ENCODE results near the gene CD44.

The CD44 gene

DNA sequence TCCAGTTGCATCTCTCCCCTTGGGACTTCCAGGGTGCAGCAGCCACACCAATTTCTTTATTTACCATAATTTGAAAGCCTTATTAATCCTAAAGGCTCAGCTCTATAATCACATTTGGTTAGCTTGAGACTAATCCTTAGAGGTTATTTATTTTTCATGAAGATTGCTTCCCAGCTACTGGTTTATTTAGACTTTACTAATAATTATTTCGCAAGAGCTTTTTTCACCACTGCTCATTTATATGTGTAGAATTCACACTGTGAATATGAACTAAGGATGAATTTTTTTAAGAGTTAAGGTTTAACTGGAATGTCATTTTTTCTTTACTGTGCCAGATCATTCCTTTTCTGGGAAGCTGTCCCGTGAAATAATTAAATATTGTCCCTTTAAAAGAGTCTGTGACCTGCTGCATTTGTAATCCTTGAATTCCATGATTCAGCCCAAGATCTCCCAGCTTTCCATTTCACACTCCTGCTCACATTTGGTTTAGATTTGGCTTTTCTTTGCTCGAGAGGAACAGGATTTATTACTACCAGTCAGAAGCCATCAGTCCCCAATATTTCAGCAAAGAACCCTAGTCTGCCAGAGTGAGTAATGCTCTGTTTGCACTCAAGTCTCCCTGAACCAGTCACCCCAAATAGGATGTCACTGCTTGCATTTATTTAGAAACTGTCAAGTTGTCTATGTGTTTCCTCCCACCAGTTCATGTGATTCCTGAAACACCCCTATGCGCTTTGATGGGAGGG, 4.4 kb upstream of the CD44 start:
- Histone ChIP-seq H3K79me2 (ENCODE audit: insufficient read depth, low read length) (peaks cover 11% of the 10 kb centered on the region), H2AFZ (ENCODE audit: low read depth, low read length) (no peak overlapping the region), H4K20me1 (ENCODE audit: insufficient read depth, low read length) (no peaks in the 10 kb centered on the region), H3K9me3 (ENCODE audit: insufficient read depth, low read length, severe bottlenecking) (no peaks in the 10 kb centered on the region), H3K36me3 (ENCODE audit: insufficient read depth, low read length) (no peaks in the 10 kb centered on the region; the same call in 1 of the 2 replicates), H3K4me1 (ENCODE audit: insufficient read depth, low read length) (peaks cover 29% of the 10 kb centered on the region), H3K27ac (ENCODE audit: low read length) (no peak overlapping the region), H3K4me2 (ENCODE audit: insufficient read depth, low read length) (no peak overlapping the region), H3K4me3 (ENCODE audit: low read depth in 1 of 2, low read length in 2 of 2) (no peak overlapping the region), H3K27me3 (ENCODE audit: insufficient read depth, low read length, poor library complexity) (no peaks in the 10 kb centered on the region), H3K9ac (ENCODE audit: low read depth, low read length) (no peak overlapping the region)
- DNase-seq (no peak), ATAC-seq (ENCODE audit: insufficient read depth, low read depth) (no peak)
- TF ChIP-seq EZH2 (IDR thresholded peaks at IDR 0.05; ENCODE audit: borderline replicate concordance, low read depth, low read length, severe bottlenecking) = no peak

DNA sequence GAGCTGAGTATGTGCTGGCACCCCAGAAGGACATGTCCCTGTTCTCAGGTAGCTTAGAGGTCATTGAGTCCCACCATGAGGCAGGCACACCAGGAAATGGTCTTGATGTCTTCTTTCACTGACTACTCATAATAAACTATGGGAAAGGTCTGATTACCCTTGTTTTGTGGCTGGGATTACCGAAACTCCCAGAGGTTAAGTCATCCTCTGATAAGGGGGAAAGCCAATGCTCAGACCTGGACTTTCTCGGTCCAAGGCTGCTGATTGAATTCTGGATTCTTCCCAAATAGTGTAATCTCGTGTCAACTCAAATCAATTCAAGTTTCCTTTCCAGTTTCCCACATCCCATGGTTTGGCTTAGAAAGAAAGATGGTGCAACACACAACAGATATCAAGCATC, 3.7 kb upstream of the CD44 start:
- DNase-seq = no peak
- Histone ChIP-seq H3K79me2 (ENCODE audit: insufficient read depth, low read length) (peaks cover 17% of the 10 kb centered on the region), H3K9me3 (ENCODE audit: insufficient read depth, low read length, severe bottlenecking) (no peaks in the 10 kb centered on the region), H3K27me3 (ENCODE audit: insufficient read depth, low read length, poor library complexity) (no peaks in the 10 kb centered on the region), H2AFZ (ENCODE audit: low read depth, low read length) (no peak overlapping the region), H3K4me1 (ENCODE audit: insufficient read depth, low read length) (peaks cover 36% of the 10 kb centered on the region), H3K36me3 (ENCODE audit: insufficient read depth, low read length) (no peaks in the 10 kb centered on the region; the same call in 1 of the 2 replicates), H4K20me1 (ENCODE audit: insufficient read depth, low read length) (no peaks in the 10 kb centered on the region), H3K4me2 (ENCODE audit: insufficient read depth, low read length) (no peak overlapping the region), H3K4me3 (ENCODE audit: low read depth in 1 of 2, low read length in 2 of 2) (no peak overlapping the region), H3K27ac (ENCODE audit: low read length) (no peak overlapping the region), H3K9ac (ENCODE audit: low read depth, low read length) (no peak overlapping the region)
- no peak for ATAC-seq (ENCODE audit: insufficient read depth, low read depth)
- TF ChIP-seq, protein P1, sequence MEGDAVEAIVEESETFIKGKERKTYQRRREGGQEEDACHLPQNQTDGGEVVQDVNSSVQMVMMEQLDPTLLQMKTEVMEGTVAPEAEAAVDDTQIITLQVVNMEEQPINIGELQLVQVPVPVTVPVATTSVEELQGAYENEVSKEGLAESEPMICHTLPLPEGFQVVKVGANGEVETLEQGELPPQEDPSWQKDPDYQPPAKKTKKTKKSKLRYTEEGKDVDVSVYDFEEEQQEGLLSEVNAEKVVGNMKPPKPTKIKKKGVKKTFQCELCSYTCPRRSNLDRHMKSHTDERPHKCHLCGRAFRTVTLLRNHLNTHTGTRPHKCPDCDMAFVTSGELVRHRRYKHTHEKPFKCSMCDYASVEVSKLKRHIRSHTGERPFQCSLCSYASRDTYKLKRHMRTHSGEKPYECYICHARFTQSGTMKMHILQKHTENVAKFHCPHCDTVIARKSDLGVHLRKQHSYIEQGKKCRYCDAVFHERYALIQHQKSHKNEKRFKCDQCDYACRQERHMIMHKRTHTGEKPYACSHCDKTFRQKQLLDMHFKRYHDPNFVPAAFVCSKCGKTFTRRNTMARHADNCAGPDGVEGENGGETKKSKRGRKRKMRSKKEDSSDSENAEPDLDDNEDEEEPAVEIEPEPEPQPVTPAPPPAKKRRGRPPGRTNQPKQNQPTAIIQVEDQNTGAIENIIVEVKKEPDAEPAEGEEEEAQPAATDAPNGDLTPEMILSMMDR (IDR thresholded peaks at IDR 0.05; ENCODE audit: borderline replicate concordance, extremely low read depth, low read length, poor library complexity, severe bottlenecking) = no peak
- no peak for TF ChIP-seq EZH2 (IDR thresholded peaks at IDR 0.05; ENCODE audit: borderline replicate concordance, low read depth, low read length, severe bottlenecking)

DNA sequence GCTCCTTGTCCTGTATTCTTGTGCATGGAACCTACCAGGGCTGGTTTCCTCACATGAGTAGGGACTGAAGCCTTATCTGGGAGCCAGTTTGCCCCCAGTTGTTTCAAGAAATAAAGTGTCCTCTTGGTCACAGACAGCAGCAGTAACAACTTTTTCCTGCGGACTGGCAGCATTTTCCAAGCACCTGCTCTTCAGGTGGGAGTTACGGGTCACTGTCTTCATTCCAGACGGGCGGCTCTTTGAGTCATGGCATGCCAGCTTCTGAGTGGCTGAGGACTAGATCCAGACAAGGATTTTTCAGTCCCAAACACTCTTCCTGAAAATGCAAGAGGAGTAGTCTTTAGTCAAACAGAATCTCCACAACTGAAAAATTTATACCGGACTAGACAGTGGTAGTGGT, 2.7 kb upstream of the CD44 start:
- H3K4me1 ChIP-seq (ENCODE audit: insufficient read depth, low read length) = peaks cover 46% of the 10 kb centered on the region
- H2AFZ ChIP-seq (ENCODE audit: low read depth, low read length) = no peak overlapping the region
- no peaks in the 10 kb centered on the region for H3K9me3 ChIP-seq (ENCODE audit: insufficient read depth, low read length, severe bottlenecking)
- TF ChIP-seq EZH2 (IDR thresholded peaks at IDR 0.05; ENCODE audit: borderline replicate concordance, low read depth, low read length, severe bottlenecking) = no peak
- TF ChIP-seq, protein P1 (IDR thresholded peaks at IDR 0.05; ENCODE audit: borderline replicate concordance, extremely low read depth, low read length, poor library complexity, severe bottlenecking) = no peak
- no peaks in the 10 kb centered on the region; the same call in 1 of the 2 replicates for H4K20me1 ChIP-seq (ENCODE audit: insufficient read depth, low read length)
- ATAC-seq (ENCODE audit: insufficient read depth, low read depth) = no peak
- peaks cover 28% of the 10 kb centered on the region for H3K79me2 ChIP-seq (ENCODE audit: insufficient read depth, low read length)
- H3K27me3 ChIP-seq (ENCODE audit: insufficient read depth, low read length, poor library complexity) = no peaks in the 10 kb centered on the region
- H3K27ac ChIP-seq (ENCODE audit: low read length) = no peak overlapping the region
- no peak overlapping the region for H3K4me2 ChIP-seq (ENCODE audit: insufficient read depth, low read length)
- H3K36me3 ChIP-seq (ENCODE audit: insufficient read depth, low read length) = no peaks in the 10 kb centered on the region; the same call in 1 of the 2 replicates
- H3K9ac ChIP-seq (ENCODE audit: low read depth, low read length) = no peak overlapping the region
- no peak overlapping the region for H3K4me3 ChIP-seq (ENCODE audit: low read depth in 1 of 2, low read length in 2 of 2)
- no peak for DNase-seq

DNA sequence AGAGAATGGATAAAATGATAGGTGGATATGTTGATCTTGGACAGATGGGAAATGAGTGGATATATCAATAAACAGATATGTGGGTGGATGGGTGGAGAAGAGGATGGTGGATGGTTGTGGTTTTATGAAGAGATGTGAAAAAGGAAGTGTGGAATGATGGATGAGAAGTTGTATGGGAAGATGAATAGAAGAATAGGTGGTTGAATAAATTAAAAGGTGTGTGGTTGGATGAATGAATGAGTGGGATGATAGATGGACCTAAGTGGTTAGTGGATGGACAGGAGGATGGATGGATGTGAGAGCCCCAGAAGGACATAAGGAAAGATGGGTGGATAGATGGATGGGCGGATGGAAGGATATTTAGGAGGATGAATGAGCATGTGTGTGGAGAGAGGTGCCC, 913 bp upstream of the CD44 start:
- peak overlapping the region; percentile 92 for H3K4me2 ChIP-seq (ENCODE audit: insufficient read depth, low read length)

More for the DNA sequence above, 913 bp upstream of the CD44 start:
- Histone ChIP-seq H3K4me1 (ENCODE audit: insufficient read depth, low read length) (peaks cover 52% of the 10 kb centered on the region), H3K27me3 (ENCODE audit: insufficient read depth, low read length, poor library complexity) (no peaks in the 10 kb centered on the region), H3K36me3 (ENCODE audit: insufficient read depth, low read length) (peaks cover 3% of the 10 kb centered on the region; the same call in 1 of the 2 replicates), H3K27ac (ENCODE audit: low read length) (no peak overlapping the region), H4K20me1 (ENCODE audit: insufficient read depth, low read length) (peaks cover under 1% of the 10 kb centered on the region; the same call in 1 of the 2 replicates), H3K4me3 (ENCODE audit: low read depth in 1 of 2, low read length in 2 of 2) (peak overlapping the region in 1 of 2 experiments; percentile 89; a peak in 1 of 4 replicates), H3K9me3 (ENCODE audit: insufficient read depth, low read length, severe bottlenecking) (no peaks in the 10 kb centered on the region), H3K9ac (ENCODE audit: low read depth, low read length) (no peak overlapping the region), H3K79me2 (ENCODE audit: insufficient read depth, low read length) (peaks cover 44% of the 10 kb centered on the region), H2AFZ (ENCODE audit: low read depth, low read length) (peak overlapping the region; percentile 97; the same call in 1 of the 2 replicates)
- TF ChIP-seq EZH2 (IDR thresholded peaks at IDR 0.05; ENCODE audit: borderline replicate concordance, low read depth, low read length, severe bottlenecking) = no peak
- TF ChIP-seq, protein P1 (IDR thresholded peaks at IDR 0.05; ENCODE audit: borderline replicate concordance, extremely low read depth, low read length, poor library complexity, severe bottlenecking) = no peak
- ATAC-seq (ENCODE audit: insufficient read depth, low read depth) (no peak), DNase-seq (no peak)

All from DND-41 (cell line).